ENCODE results near the gene APBB2.

DNA sequence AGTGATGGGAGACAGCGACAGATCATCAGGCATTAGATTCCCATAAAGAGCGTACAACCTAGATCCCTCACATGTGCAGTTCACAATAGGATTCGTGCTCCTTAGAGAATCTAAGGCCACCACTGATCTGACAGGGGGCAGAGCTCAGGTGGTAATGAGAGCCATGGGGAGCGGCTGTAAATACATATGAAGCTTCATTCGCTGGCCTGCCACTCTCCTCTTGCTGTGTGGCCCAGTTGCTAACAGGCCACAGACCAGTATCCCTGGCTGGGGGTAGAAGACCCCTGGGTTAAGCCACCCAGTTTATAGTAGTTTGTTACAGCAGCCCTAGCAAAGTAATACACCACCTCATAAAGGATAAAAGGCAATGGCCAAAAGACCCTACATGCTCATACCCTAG, 30.3 kb downstream of the APBB2 start:
- TF ChIP-seq EZH2phosphoT487 (IDR thresholded peaks at IDR 0.05; ENCODE audit: borderline replicate concordance, low read length) = no peak
- TF ChIP-seq, protein P1, sequence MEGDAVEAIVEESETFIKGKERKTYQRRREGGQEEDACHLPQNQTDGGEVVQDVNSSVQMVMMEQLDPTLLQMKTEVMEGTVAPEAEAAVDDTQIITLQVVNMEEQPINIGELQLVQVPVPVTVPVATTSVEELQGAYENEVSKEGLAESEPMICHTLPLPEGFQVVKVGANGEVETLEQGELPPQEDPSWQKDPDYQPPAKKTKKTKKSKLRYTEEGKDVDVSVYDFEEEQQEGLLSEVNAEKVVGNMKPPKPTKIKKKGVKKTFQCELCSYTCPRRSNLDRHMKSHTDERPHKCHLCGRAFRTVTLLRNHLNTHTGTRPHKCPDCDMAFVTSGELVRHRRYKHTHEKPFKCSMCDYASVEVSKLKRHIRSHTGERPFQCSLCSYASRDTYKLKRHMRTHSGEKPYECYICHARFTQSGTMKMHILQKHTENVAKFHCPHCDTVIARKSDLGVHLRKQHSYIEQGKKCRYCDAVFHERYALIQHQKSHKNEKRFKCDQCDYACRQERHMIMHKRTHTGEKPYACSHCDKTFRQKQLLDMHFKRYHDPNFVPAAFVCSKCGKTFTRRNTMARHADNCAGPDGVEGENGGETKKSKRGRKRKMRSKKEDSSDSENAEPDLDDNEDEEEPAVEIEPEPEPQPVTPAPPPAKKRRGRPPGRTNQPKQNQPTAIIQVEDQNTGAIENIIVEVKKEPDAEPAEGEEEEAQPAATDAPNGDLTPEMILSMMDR (IDR thresholded peaks at IDR 0.05; ENCODE audit: low read depth, low read length, poor library complexity, severe bottlenecking) = no peak

Measured in DOHH2 (cell line).